Omental fat pad (tissue), 4 donors: Measurements from ENCODE around the gene TYSND1. TPM values are rescaled to one million over a fixed set of nuclear protein-coding genes. Genes with fewer than 3 reads are reported as not detected.

Experiments used
- ATAC-seq: fragments of 150-250 bp; one replicate; pipeline ENCODE4 v1.9.1; 2016; ENCODE audit warnings: mild to moderate bottlenecking, moderate library complexity; ENCODE audit not compliant: low FRiP score
- DNase-seq: peaks from one replicate; pipeline ENCODE4 v3.0.0-alpha.2; 2019; ENCODE audit warnings: low spot score
- CTCF ChIP-seq, 3 donors: fragments of 450-650 bp; IDR thresholded peaks; one replicate each; pipeline ENCODE4 v1.5.1; 2016 to 2017; ENCODE audit warnings: antibody characterized with exemption in 3 of 3, mild to moderate bottlenecking in 3 of 3, moderate library complexity in 2 of 3
- total RNA-seq, 4 donors: library from RNA; depleted of rRNA; stranded (reverse); fragments of >200 nt; gene quantifications; one replicate each; pipeline ENCODE4 v1.1.0, GENCODE V29; 2016

Gene TYSND1
- total RNA-seq, 4 donors from 2014 or later, result 10.7 to 20.3 (median 13.7) TPM

- ATAC-seq, result no peak
- DNase-seq, result no peak
- no peak for TF ChIP-seq CTCF (IDR thresholded peaks at IDR 0.05)
Observed at GRCh38 chr10:70155255-70155838, 8.8 kb upstream of the TYSND1 start.

- no peak for ATAC-seq
- no peak for TF ChIP-seq CTCF (IDR thresholded peaks at IDR 0.05)
- DNase-seq, result no peak
Observed at GRCh38 chr10:70148516-70148915, 2.0 kb upstream of the TYSND1 start.

DNA sequence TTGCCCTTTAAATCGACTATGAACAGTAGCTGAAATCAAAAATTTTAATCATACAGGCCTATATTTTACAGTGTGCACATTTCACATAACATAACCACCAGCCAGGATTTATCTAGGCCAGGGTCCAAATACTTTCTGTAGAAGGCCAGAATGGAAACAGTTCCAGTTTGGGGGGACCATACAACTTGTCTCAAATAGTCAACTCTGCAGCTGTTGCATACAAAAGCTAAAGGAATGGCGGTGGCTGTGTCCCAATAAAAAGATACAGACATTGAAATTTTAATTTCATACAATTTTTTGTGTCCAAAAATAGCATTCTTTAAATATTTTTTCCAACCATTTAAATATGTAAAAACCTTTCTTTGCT is 742 bp upstream of the TYSND1 start:
- no peak for TF ChIP-seq CTCF (IDR thresholded peaks at IDR 0.05)
- no peak for ATAC-seq
- DNase-seq, result no peak

GRCh38 chr10:70145666-70146488 is 623 bp downstream of the TYSND1 start:
- ATAC-seq (peak; percentile 60), DNase-seq (no peak)
- peak in 1 of 3 donors; percentile 6 for TF ChIP-seq CTCF (IDR thresholded peaks at IDR 0.05)

DNA sequence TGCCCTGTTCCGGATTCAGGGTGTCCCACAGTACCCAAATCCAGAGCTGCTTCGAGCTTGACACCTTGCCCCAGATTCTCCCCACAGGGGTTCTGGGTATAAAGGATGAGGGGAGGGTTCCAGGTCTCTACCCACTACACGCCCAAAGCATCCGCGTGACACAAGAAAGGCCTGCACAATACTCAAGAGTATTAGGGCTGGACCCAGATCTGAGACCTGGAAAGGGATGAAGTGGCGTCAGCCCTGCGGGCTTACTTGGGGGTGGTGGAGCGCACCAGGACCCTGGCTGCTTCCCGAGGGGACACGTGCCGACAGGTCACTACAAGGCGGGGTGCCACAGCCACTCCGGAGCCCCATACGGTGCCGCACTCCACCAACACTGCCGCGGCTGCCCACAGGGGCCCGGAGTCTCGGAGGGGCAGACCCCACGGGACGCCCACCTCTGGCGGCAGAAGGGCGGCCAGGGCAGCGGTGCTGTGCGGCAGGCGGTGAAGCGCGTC is 1.3 kb downstream of the TYSND1 start:
- DNase-seq, result no peak
- no peak for ATAC-seq
- TF ChIP-seq CTCF (IDR thresholded peaks at IDR 0.05), result no peak

- no peak for TF ChIP-seq CTCF (IDR thresholded peaks at IDR 0.05)
- no peak for ATAC-seq
- DNase-seq, result no peak
Observed at GRCh38 chr10:70144372-70145110, 2.0 kb downstream of the TYSND1 start.
